NCI-H82 (cell line): Measurements from ENCODE around the gene SPESP1.
"Not testable (repeated sequence)": the region's sequence is repeated elsewhere in the genome, so short reads cannot be mapped to it uniquely, and the experiment has no call there.

Source experiments
- DNase-seq: peaks from one replicate; lab custom pipeline; 2025; lab: John Stamatoyannopoulos, UW

SPESP1 gene

DNA sequence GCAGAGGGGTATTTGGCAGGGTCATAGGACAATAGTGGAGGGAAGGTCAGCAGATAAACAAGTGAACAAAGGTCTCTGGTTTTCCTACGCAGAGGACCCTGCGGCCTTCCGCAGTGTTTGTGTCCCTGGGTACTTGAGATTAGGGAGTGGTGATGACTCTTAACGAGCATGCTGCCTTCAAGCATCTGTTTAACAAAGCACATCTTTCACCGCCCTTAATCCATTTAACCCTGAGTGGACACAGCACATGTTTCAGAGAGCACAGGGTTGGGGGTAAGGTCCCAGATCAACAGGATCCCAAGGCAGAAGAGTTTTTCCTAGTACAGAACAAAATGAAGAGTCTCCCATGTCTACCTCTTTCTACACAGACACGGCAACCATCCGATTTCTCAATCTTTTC lies 33.4 kb downstream of the SPESP1 start:
- not testable (repeated sequence) for DNase-seq

DNA sequence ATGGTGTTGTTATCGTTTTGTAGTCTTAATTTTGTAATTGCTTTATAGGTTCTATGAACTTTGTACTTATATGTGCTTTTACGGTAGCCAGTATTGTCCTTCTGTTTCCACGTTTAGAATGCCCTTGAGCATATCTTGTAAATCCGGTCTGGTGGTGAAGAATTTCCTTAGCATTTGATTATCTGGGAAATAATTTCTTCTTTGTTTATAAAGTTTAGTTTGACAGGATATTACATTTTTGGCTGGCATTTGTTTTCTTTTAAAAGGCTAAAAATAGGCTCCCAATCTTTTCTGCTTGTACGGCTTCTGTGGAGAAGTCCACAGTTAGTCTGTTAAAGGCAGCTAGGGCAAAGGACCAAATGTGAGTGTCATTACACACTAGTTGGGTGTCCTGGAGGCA lies 36.7 kb downstream of the SPESP1 start:
- no peak for DNase-seq

DNA sequence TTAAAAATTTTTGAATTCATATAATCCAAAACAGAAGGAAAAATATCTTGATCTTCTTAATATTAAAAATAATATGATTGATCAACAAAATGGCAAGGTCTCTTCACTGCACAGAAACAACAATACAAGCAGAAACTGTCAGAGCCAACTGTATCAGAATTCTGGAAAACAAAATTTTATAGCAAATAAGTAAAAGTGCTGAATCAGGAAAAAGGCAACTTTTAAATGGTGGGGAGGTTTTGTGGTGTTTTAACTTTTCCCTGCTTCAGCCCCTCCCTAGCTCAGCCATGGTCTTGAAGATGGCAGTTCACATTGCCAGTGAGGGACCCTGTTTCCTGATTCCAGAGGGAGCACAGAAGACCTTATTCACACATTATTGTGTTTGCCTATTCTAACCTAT lies 37.6 kb downstream of the SPESP1 start:
- no peak for DNase-seq

DNA sequence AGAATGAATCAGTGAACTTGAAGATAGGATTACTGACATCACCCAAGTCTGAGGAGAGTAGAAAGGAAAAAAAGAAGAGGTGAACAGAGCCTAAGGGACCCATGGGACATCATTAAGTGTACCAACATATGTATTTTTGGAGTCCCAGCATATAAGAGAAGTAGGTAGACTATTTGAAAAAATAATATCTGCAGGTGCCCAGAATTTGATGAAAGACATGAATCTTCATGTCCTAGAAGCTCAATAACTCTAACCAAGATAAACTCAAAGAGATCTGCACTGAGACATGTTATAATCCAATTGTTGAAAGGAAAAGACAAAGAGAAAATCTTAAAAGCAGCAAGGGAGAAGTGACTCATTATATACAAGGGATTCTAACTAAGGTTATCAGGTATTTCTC lies 39.0 kb downstream of the SPESP1 start:
- no peak for DNase-seq

DNA sequence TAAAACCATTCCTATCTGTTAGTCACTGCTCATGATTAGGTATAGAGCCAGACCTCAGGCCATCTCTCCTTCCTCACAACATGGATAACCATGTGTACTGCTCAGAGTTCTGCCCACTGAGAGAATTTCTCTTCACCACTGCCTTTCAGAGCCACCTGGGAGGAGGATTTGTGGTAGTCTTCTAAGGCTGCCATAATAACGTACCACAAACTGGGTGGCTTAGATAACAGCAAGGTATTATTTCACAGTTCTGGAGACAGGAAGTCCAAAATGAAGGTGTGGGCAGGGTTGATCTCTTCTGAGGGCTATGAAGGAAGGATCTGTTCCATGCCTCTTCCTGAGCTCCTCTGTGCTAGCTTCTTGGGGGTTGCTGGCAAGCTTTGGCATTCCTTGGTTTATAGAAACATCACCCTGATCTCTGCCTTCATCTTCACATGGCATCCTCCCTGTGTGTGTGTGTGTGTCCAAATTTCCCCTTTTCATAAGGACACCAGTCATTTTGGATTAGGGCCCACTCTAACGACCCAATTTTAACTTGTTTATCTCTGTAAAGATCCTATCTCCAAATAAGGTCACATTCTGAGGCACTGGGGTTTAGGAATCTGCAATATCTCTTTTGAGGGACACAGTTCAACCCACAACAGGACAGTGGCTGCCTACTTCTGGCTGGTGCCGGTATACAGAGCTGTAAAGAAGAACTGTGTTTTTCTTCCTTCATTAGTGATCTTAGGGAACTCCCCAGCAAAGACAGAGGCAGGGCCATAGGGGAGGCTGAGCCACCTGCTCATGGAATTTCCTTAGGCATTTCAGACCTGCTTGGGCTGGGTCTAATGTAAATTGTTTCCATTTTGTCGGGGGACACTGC lies 42.1 kb downstream of the SPESP1 start:
- DNase-seq = no peak

DNA sequence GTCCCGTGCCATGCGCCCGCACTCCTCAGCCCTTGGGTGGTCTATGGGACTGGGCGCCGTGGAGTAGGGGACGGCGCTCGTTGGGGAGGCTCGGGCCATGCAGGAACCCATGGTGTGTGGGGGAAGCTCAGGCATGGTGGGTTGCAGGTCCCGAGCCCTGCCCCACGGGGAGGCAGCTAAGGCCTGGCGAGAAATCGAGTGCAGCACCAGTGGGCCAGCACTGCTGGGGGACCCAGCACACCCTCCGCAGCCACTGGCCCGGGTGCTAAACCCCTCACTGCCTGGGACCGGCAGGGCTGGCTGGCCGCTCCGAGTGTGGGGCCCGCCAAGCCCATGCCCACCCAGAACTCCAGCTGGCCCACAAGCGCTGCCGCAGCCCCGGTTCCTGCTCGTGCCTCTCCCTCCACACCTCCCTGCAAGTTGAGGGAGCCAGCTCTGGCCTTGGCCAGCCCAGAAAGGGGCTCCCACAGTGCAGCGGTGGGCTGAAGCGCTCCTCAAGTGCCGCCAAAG lies 45.4 kb downstream of the SPESP1 start:
- not testable (repeated sequence) for DNase-seq

DNA sequence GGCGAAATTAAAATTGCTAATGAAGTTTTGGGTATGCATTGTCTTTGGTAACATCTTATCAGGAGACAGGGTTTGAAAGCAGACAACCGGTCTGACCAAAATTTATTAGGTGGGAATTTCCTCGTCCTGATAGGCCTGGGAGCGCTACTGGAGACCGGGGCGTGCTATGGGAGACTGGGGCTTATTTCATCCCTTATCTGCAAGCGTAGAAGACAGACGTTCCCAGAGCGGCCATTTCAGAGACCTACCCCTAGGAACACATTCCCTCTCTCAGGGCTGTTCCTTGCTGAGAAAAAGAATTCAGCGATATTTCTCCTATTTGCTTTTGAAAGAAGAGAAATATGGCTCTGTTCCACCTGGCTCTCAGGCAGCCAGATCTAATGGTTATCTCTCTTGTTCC lies 47.1 kb downstream of the SPESP1 start:
- DNase-seq = peak; percentile 55

DNA sequence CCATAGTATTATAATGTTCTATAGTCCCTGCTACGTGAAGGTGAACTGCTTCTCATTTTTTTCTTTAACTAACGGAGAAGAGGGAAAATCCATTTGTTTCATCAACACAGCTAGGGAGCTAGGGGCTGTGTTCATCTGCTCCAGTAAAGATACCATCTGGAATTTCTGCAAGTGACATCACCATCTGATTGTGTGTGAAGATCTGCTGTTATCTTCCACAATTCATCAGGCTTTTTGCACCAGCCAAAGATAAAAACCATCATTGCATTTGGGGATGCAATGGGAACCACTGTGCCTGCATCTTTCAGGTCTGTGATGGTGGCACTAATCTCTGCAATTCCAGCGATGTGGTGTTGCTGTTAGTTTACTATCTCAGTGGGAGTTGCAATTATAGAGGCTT lies 48.7 kb downstream of the SPESP1 start:
- DNase-seq = no peak

DNA sequence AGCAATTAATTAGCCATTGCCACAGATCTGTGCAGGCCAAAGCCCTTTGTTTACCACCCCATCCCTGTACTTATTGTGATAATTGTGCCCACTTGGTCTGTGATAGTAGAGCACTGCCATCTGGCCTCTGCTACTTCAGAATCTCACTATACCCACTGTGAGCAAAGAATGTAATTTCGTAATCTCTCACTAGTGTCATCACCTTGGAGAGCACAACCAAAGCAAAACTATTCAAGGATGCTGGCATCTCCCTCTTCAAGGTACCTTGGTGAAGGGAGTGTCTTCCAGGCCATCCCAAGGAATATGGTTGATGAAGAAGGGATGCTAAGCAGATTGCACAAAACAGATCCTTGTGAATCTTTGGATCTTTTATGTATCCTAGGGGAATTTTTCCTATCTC lies 49.5 kb downstream of the SPESP1 start:
- no peak for DNase-seq

DNA sequence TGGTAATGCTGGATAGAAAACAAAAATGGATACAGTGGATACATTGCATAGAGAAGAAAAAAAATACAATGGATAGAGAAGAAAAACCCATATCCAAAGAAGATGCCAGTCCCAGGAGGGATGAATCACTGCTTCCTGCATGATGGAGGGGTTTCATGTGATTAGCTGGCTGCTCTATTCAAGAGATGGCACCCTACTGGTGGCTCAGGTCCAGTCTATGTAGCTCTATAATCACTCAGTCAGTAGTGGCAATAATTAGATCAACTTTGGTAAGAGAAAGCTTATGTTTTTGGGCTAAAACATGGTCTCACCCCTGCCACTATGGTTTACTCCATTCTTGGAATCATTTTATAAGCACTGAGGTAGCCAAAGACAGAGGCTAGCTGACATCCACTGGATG lies 50.5 kb downstream of the SPESP1 start:
- no peak for DNase-seq

DNA sequence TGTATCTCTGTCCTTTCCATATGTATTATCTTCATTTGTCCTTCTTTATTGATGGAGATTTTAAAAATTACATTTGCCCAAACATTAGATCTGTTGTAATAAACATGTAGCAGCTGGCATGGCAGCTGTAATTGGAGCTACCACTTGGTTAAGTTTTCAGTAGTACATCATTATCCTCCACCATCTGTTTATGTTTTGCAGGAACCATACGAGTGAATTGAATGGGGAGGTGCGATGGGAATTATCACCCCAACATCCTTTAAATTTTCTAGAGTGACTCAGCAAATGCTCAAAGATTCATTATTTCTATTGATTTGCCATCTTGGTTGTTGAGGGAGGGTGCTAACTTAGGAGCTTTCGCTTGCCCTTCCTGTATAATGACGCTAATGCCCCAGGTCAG lies 51.6 kb downstream of the SPESP1 start:
- peak; percentile 82 for DNase-seq

DNA sequence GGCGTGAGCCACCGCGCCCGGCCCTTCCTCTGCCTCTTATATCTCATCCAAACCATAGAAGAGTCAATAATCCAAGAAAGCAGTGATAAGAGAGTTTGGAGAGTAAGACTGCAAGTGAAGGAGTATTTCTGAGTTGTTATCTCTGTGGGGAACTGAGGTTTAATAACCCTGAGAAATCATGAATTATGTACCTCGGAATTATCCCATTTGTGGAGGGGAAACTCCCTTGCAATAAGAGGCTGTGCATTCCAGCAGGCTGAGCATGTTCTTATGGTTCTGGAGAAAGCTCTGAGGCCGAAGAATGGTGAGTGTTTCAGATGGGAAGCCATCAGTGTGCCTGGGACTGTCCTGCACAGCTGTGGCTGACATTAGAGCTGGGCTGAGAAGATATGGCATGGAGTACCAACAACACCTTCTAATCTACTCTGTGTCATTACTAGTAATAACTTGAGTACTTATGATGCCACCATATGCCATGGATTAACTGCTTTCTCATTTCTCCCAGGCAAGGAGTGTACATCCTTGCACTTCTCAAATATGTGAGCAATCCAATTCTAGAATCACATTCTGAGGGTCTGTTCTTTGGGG lies 52.7 kb downstream of the SPESP1 start:
- DNase-seq = peak; percentile 76

DNA sequence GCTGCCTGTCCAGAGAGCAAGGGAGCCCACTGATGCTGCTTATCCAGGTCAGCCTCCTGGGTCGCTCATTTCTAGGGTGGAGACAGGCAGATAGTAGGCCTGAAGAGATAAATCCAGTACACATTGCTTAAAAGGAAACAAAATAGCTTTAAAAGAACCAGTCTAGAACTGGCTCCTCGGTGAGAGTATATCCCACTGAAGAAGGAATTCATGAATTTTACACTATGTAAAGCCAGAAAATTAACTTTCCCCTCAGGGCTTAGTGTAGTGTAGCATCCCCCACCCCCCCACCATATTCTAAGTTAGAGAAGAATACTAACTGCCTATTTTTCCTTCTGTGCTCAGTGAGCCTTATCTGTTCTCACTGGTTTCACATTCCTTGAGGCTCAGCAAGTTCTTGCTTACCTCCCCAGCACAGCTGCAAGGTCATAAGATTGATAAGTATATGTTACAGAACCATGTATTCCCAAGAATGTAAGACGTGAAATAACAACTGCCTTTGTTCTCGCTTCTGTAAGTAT lies 53.7 kb downstream of the SPESP1 start:
- DNase-seq = no peak

DNA sequence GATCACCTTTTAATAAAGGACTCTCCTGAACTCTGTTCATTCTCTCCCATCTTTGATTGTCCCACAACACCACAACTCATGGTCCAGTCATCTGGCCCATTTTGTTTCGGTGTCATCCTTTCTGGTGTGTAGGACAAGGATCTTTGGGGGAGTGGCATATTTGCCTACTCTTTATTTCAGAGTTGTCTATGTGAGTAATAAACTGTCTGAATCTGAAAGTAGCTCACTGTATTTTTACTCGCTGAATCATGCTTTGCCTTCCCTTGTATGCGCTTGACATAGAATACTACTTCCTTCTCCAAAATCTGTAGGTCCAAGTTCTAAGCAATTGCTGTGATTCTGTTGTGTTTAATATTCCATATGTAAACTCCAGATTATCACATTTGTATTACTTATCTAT lies 54.3 kb downstream of the SPESP1 start:
- DNase-seq = no peak

DNA sequence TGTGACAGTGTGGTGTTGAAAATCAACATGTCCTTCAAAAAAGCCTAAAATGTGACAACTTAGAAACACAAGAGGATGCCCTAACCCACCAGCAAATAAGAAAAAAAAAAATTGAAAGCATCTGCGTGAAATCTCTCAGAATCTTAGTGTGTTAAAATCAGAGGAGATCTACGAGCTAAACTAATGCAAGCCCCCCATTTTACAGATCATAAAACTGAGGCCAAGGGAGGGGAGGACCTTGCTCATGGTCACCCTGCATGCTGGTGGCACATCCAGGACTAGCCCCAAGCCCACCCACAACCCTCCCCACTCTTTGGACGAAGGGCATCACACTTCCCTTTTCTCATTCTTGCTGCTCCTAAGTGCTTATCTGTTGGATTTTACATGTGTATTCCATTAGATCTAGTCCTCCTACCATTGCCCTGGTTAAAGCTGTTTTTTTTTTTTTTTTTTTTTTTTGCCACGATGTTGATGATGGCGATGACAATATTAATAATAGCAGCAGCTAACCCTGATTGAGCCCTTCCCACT lies 55.1 kb downstream of the SPESP1 start:
- DNase-seq = no peak

DNA sequence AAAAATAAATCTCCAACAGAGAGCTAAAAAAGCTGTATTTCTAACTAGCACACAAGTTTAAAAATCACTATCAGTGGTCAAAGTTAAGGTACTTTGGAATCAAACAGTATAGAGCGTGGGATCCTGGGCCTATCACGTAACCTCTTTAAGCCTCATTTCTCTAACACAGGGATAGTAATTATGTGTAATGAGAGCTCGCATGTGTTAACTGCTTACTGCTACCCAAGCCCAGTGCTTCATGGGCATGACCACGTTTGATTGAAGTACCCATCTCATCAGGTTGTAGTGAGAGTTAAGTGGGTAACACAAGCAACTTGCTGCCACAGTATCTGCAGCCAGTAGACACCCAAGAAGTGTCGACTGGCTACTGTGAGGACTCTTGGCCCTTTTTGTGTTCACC lies 56.0 kb downstream of the SPESP1 start:
- DNase-seq = peak; percentile 32

DNA sequence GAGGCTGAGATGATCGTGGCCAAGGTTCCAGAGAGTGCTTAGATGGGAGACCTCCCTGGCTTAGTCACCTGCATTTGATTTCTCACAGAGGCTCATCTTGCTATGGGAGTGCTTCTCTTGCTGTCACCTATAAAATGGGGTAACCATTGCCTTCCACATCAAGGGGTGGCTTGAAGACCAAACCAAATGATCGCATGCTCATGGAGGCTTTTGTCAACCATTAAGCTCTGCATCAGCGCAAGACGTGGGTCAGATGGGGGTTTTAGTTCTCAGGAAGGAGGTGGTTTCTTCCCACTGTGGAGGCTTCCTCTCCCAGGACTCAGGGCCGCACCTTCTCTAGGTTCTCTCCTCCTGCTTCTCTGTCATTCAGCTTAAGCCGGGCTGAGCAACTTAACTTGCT lies 56.8 kb downstream of the SPESP1 start:
- no peak for DNase-seq

DNA sequence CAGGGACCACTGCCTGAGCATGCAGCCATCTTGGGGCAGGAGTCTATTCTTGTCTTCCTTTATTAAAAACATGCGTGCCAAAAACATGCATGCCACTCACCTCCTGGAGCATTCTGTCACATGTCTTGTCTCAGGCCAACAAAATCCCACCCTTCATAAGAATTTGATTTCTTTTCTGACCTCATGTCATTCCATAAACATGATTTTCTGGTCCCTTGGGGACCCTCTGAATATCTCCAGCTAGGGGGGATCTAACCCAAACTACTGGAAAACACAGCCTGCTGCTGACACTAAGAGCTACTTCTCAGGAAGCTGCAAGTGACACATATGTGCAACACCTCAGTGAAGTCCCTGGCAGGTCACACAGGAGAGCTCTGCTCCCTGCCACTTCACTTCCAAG lies 57.4 kb downstream of the SPESP1 start:
- DNase-seq = no peak

DNA sequence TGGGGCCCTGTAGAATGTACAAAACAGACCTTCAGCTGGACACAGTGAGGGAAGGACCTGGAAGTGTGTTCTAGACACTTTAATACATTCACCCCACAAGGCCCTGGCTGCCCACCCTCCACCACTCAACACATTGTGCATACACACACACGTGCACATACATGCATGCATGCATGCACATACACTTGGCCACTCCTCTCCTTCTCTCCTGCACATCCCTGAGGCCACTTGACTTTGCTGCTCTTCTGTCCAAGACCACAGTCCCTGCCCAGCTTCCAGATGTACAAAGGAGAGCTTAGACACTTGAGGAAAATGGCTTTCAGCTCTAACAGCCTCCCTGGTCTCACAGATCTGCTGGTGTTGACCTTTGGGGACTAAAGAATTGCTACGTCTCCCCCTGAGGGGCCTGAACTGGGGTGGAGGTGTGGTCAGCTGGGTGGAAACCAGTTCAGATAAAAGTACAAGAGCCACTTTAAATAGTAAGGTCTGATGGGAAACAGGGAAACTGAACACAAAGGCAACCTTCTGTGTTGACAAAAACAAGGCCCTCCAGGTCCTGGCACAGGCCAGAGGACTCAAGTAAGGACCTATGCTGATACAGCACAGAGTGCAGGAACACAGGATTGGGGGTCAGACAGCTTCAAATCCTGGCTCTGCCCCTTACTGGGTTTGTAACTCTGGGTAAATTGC lies 59.4 kb downstream of the SPESP1 start:
- no peak for DNase-seq

DNA sequence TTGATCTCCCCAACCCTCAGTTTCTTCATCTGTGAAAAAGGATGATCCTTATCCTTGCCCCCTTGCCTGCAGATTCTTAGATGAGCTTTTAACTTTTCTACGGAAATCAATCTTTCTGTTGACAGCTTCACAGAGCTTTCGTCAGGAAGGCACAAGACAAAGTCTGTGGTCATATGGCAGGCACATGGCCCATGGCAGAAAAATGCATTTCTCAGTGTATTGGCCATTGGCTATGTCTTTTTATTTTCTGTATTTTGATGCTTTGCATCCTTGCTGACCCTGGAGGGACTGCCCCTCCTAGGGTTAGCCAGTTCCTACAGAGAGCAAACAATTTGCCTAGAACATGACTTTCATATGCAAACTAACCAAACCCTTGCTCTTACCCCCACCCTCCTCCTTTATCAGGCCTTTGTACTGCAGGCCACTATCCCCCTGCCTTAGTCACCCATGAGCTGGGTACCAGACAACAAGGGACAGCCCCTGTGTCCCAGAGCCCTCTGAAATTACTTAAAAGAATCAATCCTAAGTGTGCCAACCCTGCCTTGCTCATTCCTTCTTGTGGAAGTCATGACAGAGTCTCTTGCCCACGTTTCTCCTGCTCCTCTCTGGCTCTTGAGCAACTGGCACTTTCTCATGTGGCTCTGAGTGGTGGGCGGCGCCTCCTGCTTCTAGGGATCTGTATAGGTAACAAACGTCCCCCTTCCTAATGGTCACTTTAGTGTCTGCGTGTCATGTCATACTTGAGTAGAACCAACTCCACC lies 60.1 kb downstream of the SPESP1 start:
- DNase-seq = no peak

DNA sequence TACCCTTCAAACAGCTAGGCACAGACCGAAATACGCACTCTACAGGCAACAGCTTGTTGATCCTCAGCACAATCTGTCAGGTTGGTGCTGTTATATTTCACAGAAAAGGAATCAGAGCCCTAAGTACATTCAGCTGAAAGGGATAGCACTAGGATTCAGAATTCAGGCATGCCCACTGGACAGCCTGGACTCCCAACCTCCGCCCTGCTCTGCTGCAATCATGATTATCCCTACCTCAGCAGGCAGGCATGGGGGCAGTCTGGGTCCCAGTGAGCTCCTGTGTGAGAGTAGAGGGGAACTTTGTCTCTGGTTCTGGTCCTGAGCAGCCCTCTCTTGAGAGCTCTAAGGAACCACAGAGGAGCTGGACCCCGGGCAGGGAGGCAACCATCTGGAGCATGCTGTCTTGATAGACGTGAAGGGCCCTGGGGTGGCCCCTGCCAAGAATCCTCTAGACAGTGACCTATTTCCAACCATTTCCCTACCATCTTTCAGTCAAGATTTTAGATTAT lies 60.7 kb downstream of the SPESP1 start:
- DNase-seq = peak; percentile 82

DNA sequence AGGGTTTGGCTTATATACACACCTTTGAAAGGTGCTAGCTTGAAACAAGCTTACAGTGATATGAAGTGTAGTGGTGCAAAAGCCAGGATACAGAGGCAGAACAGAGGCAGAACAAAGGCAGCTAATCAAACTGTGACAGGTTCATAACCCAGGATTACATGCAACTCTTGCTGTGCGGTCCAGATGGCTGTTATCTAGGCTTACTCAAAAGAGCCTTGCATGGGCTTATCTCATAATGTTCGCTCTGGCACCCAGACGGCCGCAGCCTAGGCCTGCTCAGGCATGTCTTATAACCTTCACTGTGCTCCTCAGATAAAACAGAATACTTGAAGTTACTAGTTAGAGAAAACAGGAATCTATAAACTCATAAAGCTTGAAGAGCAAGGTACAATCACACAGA lies 61.4 kb downstream of the SPESP1 start:
- peak; percentile 98 for DNase-seq
